Spleen (tissue), 7 donors: ENCODE data around the gene RPS6KA2.

ENCODE experiments used
- POLR2AphosphoS5 ChIP-seq, 3 donors: sonication (generic); formaldehyde crosslinking; IDR thresholded peaks; one replicate each; pipeline ENCODE4 v1.5.1; 2017; ENCODE audit warnings: antibody characterized with exemption in 3 of 3
- TF ChIP-seq, protein P1 (sequence below), 11 experiments: fragments of 200-600 bp in 7 of 11; fragments of 450-650 bp in 4 of 11; sonication (generic) in 4 of 11; IDR thresholded peaks in 8 of 11; conservative IDR thresholded peaks in 3 of 11; 1 replicate in 7 of 11; 2 replicates in 4 of 11; pipeline versions ENCODE4 v1.4.0 to v1.8.0; 2016 to 2021; ENCODE audit warnings: antibody characterized with exemption in 11 of 11, inconsistent platforms in 4 of 11, mild to moderate bottlenecking in 1 of 11
- donor health status: DM: no; HTN: no; CAD: no; lungs with moderate emphysema.
- donor health status: DM: no; HTN: no; CAD: no.
- donor health status: DM: no; HTN: no; CAD: no.

DNA sequence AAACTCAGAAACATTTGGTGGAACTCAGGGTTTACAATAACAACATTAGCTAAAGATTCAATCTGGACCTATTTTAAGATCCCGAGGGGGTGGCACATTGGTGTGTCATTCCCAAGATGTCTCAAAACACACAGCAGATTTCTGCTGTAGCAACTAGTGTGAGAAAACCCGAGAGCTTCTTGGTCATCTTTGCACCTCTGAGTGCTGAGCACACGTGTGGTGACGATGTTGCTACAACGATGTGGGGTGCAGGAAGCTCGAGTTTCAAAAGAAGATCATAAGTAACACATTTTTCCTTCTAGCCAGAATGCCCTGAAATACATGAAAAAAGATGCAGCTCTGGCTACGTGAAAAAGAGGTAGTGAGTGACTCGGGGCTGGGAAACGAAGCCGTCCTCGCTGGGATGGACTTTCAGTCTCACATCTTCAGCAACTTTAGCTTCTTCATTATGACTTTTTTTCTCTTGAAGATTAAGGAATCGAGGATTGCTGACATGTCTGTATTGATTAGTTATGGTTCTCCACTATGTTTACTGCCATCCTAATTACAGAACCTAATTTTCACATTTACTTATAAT is 42.1 kb downstream of the RPS6KA2 start:
- TF ChIP-seq, protein P1, sequence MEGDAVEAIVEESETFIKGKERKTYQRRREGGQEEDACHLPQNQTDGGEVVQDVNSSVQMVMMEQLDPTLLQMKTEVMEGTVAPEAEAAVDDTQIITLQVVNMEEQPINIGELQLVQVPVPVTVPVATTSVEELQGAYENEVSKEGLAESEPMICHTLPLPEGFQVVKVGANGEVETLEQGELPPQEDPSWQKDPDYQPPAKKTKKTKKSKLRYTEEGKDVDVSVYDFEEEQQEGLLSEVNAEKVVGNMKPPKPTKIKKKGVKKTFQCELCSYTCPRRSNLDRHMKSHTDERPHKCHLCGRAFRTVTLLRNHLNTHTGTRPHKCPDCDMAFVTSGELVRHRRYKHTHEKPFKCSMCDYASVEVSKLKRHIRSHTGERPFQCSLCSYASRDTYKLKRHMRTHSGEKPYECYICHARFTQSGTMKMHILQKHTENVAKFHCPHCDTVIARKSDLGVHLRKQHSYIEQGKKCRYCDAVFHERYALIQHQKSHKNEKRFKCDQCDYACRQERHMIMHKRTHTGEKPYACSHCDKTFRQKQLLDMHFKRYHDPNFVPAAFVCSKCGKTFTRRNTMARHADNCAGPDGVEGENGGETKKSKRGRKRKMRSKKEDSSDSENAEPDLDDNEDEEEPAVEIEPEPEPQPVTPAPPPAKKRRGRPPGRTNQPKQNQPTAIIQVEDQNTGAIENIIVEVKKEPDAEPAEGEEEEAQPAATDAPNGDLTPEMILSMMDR (IDR thresholded peaks at IDR 0.05 in 8 of 11, conservative IDR thresholded peaks at IDR 0.05 in 3 of 11) = no peak
- no peak for TF ChIP-seq POLR2AphosphoS5 (IDR thresholded peaks at IDR 0.05)
